DND-41 (cell line): ENCODE results near the gene GTF3C1.

Source experiments
- CTCF ChIP-seq: IDR thresholded peaks from 2 replicates; pipeline ENCODE4 v1.5.1; 2012; ENCODE audit warnings: borderline replicate concordance, low read length, moderate library complexity, mild to moderate bottlenecking; ENCODE audit not compliant: poor library complexity, severe bottlenecking; ENCODE audit errors: extremely low read depth
- EZH2 ChIP-seq: IDR thresholded peaks from 3 replicates; pipeline ENCODE4 v1.6.1; 2012; ENCODE audit warnings: borderline replicate concordance, low read depth, mild to moderate bottlenecking, moderate library complexity, low read length, inconsistent platforms; ENCODE audit not compliant: severe bottlenecking

GRCh38 chr16:27458987-27459688, 90.6 kb downstream of the GTF3C1 start:
- TF ChIP-seq CTCF, result no peak
- TF ChIP-seq EZH2, result no peak
